HepG2 (cell line): ENCODE results near the gene CERT1. TPM values are rescaled to one million over a fixed set of nuclear protein-coding genes. Genes with fewer than 3 reads are reported as not detected.
A peak's percentile ranks its signal among the peaks of the same experiment; 100 is the strongest.

Experiments
- ARID4A ChIP-seq: sonication (generic); formaldehyde crosslinking; IDR thresholded peaks from 2 replicates; pipeline ENCODE4 v1.5.0; 2020; ENCODE audit warnings: mild to moderate bottlenecking, missing genetic modification reagents, borderline replicate concordance
- BATF2 ChIP-seq: sonication (generic); formaldehyde crosslinking; IDR thresholded peaks from 2 replicates; pipeline ENCODE4 v1.8.0; 2022; ENCODE audit warnings: mild to moderate bottlenecking, missing genetic modification reagents, moderate library complexity
- CBX1 ChIP-seq: IDR thresholded peaks from one replicate; pipeline ENCODE4 v1.6.1; 2016; ENCODE audit warnings: antibody characterized with exemption, low read depth
- CEBPG ChIP-seq: IDR thresholded peaks from 2 replicates; pipeline ENCODE4 v1.6.1; 2016
- ETV5 ChIP-seq: IDR thresholded peaks from 2 replicates; pipeline ENCODE4 v1.6.1; 2018; ENCODE audit warnings: missing biosample characterization, missing genetic modification reagents, inconsistent platforms, borderline replicate concordance
- GFI1 ChIP-seq: sonication (generic); formaldehyde crosslinking; IDR thresholded peaks from 2 replicates; pipeline ENCODE4 v1.5.0; 2020; ENCODE audit warnings: missing genetic modification reagents, mild to moderate bottlenecking, borderline replicate concordance
- KDM5A ChIP-seq: fragments of 200-600 bp; sonication (generic); IDR thresholded peaks from 2 replicates; pipeline ENCODE4 v1.7.0; 2018; ENCODE audit warnings: antibody characterized with exemption, mild to moderate bottlenecking, low read length, borderline replicate concordance
- MED13 ChIP-seq: sonication (generic); formaldehyde crosslinking; IDR thresholded peaks from 2 replicates; pipeline ENCODE4 v1.5.0; 2020; ENCODE audit warnings: missing genetic modification reagents
- PAWR ChIP-seq: sonication (generic); formaldehyde crosslinking; IDR thresholded peaks from 2 replicates; pipeline ENCODE4 v1.4.0; 2020; ENCODE audit warnings: missing genetic modification reagents, mild to moderate bottlenecking, borderline replicate concordance
- SALL1 ChIP-seq: sonication (generic); formaldehyde crosslinking; IDR thresholded peaks from 2 replicates; pipeline ENCODE4 v1.8.0; 2022; ENCODE audit warnings: mild to moderate bottlenecking, missing genetic modification reagents
- STAT5B ChIP-seq: sonication (generic); formaldehyde crosslinking; IDR thresholded peaks from 2 replicates; pipeline ENCODE4 v1.4.0; 2020; ENCODE audit warnings: missing genetic modification reagents
- TAF15 ChIP-seq: fragments of 200-400 bp; formaldehyde crosslinking; IDR thresholded peaks from one replicate; pipeline ENCODE4 v1.6.1; 2018; ENCODE audit warnings: mild to moderate bottlenecking, low read depth, low read length; ENCODE audit not compliant: poor library complexity, severe bottlenecking
- TSC22D2 ChIP-seq: sonication (generic); formaldehyde crosslinking; IDR thresholded peaks from 2 replicates; pipeline ENCODE4 v1.5.1; 2020; ENCODE audit warnings: missing genetic modification reagents, mild to moderate bottlenecking, borderline replicate concordance
- UBTF ChIP-seq: sonication (generic); formaldehyde crosslinking; IDR thresholded peaks from 2 replicates; pipeline ENCODE4 v1.4.0; 2020; ENCODE audit warnings: mild to moderate bottlenecking, missing genetic modification reagents
- ZBTB2 ChIP-seq: sonication (generic); formaldehyde crosslinking; IDR thresholded peaks from 2 replicates; pipeline ENCODE4 v1.8.0; 2022; ENCODE audit warnings: low read depth, missing genetic modification reagents
- ZFP62 ChIP-seq: sonication (generic); formaldehyde crosslinking; IDR thresholded peaks from 2 replicates; pipeline ENCODE4 v1.4.0; 2020; ENCODE audit warnings: missing genetic modification reagents
- ZNF18 ChIP-seq: sonication (generic); formaldehyde crosslinking; IDR thresholded peaks from 2 replicates; pipeline ENCODE4 v1.8.0; 2022; ENCODE audit warnings: mild to moderate bottlenecking, missing genetic modification reagents; ENCODE audit not compliant: insufficient replicate concordance
- polyA plus RNA-seq, 8 experiments: library from polyadenylated mRNA; depleted of rRNA in 3 of 8; stranded (reverse) in 7 of 8; unstranded in 1 of 8; fragments of >200 nt; fragmentation: Illumina TruSeq in 4 of 8; extraction: Trizol in 4 of 8; gene quantifications; 2 replicates each; pipeline versions ENCODE4 v1.2.1 to v1.2.3, GENCODE V29; 2011 to 2016; ENCODE audit warnings: low read depth in 4 of 8, missing spikeins in 1 of 8, mixed read lengths in 1 of 8; ENCODE audit not compliant: insufficient read depth in 1 of 8
- total RNA-seq, 5 experiments: library from RNA; depleted of rRNA; stranded (reverse); fragments of >200 nt; fragmentation: Illumina TruSeq; extraction: Trizol; gene quantifications; 2 replicates each; pipeline ENCODE4 v1.2.3, GENCODE V29; 2016; ENCODE audit warnings: low read depth in 1 of 5

CERT1 gene
- total and polyA plus RNA-seq, 2 of the 13 experiments (the other 11 are each of a cell fraction or from before 2014, with no cell fraction given): 8.2 to 12.7 TPM

GRCh38 chr5:75511435-75512382, at the start of gene CERT1, which contains the start of gene POLK (continued):
- TF ChIP-seq UBTF (CRISPR knock-in tag) (peak; percentile 65), KDM5A (peak; percentile 43), TAF15 (no peak), BATF2 (CRISPR knock-in tag) (no peak; the same call in 1 of the 2 replicates), ETV5 (peak; percentile 36; the same call in 1 of the 2 replicates), ZNF18 (CRISPR knock-in tag) (peak; percentile 23), STAT5B (CRISPR knock-in tag) (no peak), CEBPG (CRISPR knock-in tag) (peak; percentile 13; the same call in 1 of the 2 replicates), GFI1 (CRISPR knock-in tag) (no peak), CBX1 (peak; percentile 9), ARID4A (CRISPR knock-in tag) (peak; percentile 78; the same call in 1 of the 2 replicates), SALL1 (CRISPR knock-in tag) (peak; percentile 61), ZBTB2 (0 out of 2 replicates have a peak, but pooled peaks have one; percentile 50), MED13 (CRISPR knock-in tag) (no peak), PAWR (CRISPR knock-in tag) (no peak), ZFP62 (CRISPR knock-in tag) (no peak), TSC22D2 (CRISPR knock-in tag) (no peak)
